GM10248 (cell line): ENCODE results near the gene NEXN.

Experiments
- CTCF ChIA-PET: fragments of 300-600 bp; sonication (Branson Sonifier 250); formaldehyde crosslinking; extraction: SDS; loops from one replicate; lab custom pipeline; 2021; ENCODE audit warnings: antibody characterized with exemption; lab: Yijun Ruan, JAX
- POLR2A ChIA-PET: fragments of 350-650 bp; sonication (Branson Sonifier 250); formaldehyde crosslinking; extraction: SDS; loops from one replicate; lab custom pipeline; 2020; ENCODE audit warnings: antibody characterized with exemption; lab: Yijun Ruan, JAX
- DNase-seq: peaks from one replicate; pipeline ENCODE4 v3.0.0; 2012; ENCODE audit errors: extremely low spot score
- CTCF ChIP-seq: IDR thresholded peaks from 2 replicates; pipeline ENCODE4 v1.5.1; 2012; ENCODE audit warnings: mild to moderate bottlenecking, low read depth; ENCODE audit errors: extremely low read depth, missing control alignments, control extremely low read depth

NEXN gene

GRCh38 chr1:77991638-77992037, 103.2 kb downstream of the NEXN start:
- TF ChIP-seq CTCF, result no peak
- no peak for DNase-seq
- CTCF ChIA-PET, result interaction anchor here (1.2 to 2.3 kb wide), 5 partner anchors 10 to 46 kb away, joined by 4 to 15 read pairs (median 6); partner anchors contain the start of genes DNAJB4 and FUBP1
- POLR2A ChIA-PET, result interaction anchor here (0.7 to 2.1 kb wide), 2 partner anchors 12 to 16 kb away, joined by 3 to 20 read pairs; partner anchors contain the start of gene DNAJB4
